HEK293T (cell line): ENCODE results near the gene EME1.

Experiments
- BHLHE40 ChIP-seq: fragments of 450-650 bp; IDR thresholded peaks from 2 replicates; pipeline ENCODE4 v1.6.1; 2016; ENCODE audit warnings: mild to moderate bottlenecking, moderate library complexity, borderline replicate concordance
- CTBP1 ChIP-seq: fragments of 450-650 bp; IDR thresholded peaks from 2 replicates; pipeline ENCODE4 v1.6.1; 2016; ENCODE audit warnings: borderline replicate concordance
- ELF4 ChIP-seq: fragments of 450-650 bp; IDR thresholded peaks from 2 replicates; pipeline ENCODE4 v1.6.1; 2017; ENCODE audit warnings: antibody characterized with exemption
- FOXA1 ChIP-seq: fragments of 450-650 bp; IDR thresholded peaks from 2 replicates; pipeline ENCODE4 v1.6.1; 2016; ENCODE audit warnings: mild to moderate bottlenecking
- FOXK2 ChIP-seq: fragments of 450-650 bp; IDR thresholded peaks from 2 replicates; pipeline ENCODE4 v1.6.1; 2016; ENCODE audit warnings: mild to moderate bottlenecking
- FOXM1 ChIP-seq: fragments of 450-650 bp; IDR thresholded peaks from 2 replicates; pipeline ENCODE4 v1.6.1; 2017; ENCODE audit warnings: mild to moderate bottlenecking, borderline replicate concordance
- SP1 ChIP-seq: fragments of 450-650 bp; IDR thresholded peaks from 2 replicates; pipeline ENCODE4 v1.6.1; 2017
- SUZ12 ChIP-seq: fragments of 450-650 bp; IDR thresholded peaks from 2 replicates; pipeline ENCODE4 v1.6.1; 2016; ENCODE audit warnings: mild to moderate bottlenecking

GRCh38 chr17:50364715-50365114 is 8.3 kb upstream of the EME1 start:
- TF ChIP-seq SP1 (no peak), ELF4 (no peak), FOXK2 (no peak), FOXA1 (no peak), FOXM1 (no peak), BHLHE40 (no peak), CTBP1 (no peak), SUZ12 (no peak)
